ENCODE results near the gene PUS7.
"Not testable (repeated sequence)": the region's sequence is repeated elsewhere in the genome, so short reads cannot be mapped to it uniquely, and the experiment has no call there.

PUS7 gene

DNA sequence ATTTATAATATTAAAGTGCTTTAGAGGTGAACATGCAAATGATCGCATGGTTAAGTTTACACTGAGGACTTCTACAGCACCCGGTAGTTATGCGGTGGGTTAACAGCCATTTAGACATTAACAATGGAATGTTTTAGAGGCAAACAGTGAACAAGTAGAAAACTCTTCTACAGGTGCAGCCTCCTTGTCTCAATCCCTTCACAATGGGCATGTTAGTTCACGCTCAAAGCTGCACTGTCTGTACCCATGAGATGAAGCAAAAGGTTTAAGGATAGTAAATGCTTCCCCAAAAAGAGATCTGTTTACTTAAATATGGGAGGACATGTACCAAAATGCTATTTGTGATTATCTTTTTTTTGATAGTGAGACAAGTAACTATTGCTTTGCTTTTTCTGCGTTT lies 25.1 kb downstream of the PUS7 start:
- DNase-seq (ENCODE audit: low read depth), result no peak

DNA sequence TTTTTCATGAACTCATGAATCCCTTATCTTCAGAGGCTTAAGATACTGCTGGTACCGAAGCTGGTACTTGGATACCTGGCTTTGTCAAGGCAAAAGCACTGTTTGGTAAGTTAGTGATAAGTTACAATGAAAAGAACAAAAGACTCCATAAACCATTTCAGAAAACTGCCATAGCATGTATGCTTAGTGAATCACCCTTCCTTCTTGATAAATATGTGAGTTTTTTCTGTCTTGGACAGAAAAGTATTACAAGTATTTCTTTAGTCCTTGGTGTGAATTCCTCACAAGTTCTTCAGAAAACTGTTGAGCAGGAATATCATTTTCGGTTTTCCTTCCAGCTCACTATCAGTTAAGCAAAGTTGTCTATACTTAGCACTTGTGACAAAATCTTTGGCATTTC lies 25.6 kb downstream of the PUS7 start:
- no peak for DNase-seq (ENCODE audit: low read depth)

DNA sequence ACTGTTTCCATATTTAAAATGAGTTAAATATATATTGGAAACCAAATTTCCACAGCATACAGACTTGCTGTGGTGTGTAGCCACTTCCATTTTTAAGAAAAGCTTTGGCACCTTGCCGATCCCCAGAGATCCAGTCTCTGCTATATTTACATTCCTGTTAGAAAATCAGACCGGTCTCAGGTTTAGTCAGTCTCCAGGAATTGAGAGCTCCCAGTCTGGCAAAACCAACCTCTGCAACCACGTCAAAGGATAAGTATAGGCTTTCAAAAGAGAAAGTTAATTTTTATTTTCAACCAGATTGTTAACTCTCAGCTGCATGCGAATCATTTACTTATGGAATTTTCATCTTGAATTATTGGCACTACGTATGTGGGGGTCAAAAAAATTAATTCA lies 28.2 kb downstream of the PUS7 start:
- DNase-seq (ENCODE audit: low read depth), result peak; percentile 69

DNA sequence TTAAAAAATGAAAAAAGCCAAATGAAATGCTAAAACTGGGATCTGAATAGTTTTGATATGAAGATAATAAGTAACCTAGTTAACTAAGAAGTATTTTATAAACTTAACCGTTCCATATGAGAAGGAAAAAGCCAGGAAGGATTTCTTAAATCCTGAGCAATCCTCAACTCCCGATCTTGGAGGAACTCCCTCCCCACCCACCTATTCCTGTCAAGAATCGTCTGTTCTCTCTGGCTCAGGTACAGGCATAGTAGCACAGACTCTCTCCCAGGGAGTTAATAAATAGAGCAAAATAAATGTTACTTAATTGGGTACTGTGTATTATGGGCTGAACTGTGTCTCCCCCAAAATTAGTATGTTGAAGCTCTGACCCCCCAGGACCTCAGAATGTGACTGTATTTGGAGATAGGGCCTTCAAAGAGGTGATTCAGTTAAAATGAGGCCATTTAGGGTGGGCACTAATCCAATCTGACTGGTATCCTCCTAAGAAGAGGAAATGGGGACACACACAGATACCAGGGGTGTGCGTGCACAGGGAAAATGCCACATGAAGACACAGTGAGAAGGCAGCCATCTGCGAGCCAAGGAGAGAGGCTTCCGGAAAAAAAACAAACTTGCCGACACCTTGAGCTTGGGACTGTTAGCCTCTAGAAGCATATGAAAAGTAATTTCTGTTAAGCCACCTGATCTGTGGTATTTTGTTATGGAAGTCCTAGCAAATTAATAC lies 28.7 kb downstream of the PUS7 start:
- DNase-seq (ENCODE audit: low read depth), result no peak

DNA sequence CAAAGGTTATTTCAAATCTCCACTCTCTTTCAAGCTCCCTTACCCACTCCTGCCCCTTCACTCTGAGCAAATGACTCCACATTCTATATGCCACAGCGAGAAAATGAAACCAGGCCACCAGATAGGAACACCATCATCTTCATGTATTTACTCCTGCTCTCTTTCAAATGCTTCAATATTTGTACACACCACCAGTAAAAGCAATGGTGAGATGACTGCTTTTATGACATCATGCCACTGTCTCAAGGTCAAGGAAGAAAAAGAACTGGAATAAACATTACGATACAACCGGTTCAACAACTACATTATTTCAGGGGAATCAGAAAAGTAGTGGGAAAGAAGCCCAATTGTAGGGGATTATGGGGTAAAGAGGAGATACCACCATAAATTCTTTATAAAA lies 32.7 kb downstream of the PUS7 start:
- DNase-seq (ENCODE audit: low read depth), result no peak

DNA sequence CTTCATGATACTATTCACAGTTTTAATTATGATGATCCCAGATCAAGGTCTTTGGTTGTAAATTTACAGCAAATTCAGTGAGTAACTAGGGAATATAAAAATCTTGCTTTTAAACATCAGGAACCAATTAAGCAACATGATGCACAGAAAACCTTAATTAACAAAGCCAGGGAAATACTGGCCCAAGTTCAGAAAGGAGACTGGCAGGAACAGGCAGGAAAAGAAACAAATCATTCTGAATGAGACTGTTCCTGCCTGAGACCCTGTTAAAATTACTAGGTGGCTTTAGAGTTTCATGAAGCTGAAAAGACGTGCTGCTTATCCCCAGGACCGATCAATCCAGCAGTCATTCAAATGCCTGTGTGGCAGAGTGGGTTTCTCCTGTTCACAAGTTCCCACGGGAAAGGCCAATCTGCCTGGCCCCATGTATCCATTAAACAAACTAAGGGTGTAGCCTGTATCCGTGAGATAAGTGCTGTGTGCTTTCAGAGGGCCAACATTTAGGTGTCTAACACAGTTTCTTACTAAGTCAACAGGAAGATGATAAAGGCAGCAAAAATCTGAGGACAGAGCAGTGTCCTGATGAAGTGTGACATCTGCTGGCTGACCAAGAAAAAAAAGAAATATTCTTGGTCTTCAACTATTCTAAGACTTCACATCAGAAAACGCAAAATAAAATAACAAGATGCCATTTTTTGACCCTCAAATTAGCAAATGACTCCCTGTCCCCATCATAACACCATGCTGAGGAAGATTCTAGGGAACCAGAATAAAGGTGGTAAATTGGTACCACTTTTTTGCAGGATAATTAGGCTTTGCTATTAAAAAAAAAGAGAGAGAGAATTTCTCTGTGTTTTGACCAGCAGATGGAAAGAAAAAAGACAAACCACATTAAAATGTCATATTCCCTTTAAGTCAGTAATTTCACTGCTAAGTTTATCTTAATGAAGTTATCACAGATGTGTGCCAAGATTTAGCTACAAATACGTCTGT lies 34.2 kb downstream of the PUS7 start:
- peak; percentile 77 for DNase-seq (ENCODE audit: low read depth)

DNA sequence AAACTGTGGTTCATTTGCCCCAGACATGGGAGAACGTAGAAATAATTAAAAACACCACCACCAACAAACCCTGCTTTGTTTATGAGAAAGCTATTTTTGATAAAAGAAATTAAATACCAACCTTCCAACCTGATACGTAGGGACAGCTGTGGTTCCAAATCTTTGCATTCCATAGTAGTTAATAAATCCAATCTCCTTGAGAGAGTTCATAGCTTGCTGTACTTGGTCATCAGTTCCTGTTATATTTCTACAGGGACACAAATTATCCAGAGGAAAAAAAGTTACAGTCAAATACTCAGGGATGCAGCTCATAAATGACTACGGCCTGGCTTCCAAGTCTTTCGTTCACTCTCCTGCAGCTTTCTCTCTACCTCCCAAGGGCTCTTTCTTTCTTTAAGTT lies 41.1 kb downstream of the PUS7 start:
- no peak for DNase-seq (ENCODE audit: low read depth)

DNA sequence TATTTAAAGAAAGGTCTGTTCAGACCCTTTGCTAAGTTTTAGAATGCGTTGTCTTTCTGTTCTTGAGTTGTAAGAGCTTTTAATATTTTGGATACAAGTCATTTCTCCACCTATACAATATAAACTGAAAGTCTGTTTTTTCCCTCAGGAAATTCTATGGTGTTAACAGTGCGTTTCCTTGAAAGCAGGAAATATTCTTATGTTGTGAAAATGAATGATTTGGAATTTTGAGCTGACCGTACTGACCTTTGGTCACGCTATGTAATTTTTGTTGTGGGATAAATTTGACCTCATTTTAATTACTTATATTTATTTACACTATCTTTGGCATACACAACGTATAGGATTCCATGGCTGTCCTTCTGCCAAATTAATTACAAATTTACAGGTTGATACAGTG lies 43.5 kb downstream of the PUS7 start:
- no peak for DNase-seq (ENCODE audit: low read depth)

DNA sequence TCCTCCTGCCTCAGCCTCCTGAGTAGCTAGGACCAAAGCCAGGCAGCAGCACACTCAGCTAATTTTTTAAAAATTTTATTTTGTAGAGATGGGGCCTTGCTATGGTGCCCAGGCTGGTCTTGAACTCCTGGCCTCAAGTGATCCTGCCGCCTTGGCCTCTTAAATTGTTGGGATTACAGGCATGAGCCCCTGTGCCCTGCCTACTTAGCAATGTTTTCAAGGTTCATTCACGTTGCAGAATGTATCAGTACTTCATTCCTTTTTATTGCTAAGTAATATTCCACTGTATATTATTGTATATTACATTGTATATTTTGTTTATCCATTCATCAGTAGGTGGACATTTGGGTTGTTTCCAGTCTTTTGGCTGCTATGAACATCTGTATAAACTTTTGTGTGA lies 44.2 kb downstream of the PUS7 start:
- DNase-seq (ENCODE audit: low read depth), result no peak

DNA sequence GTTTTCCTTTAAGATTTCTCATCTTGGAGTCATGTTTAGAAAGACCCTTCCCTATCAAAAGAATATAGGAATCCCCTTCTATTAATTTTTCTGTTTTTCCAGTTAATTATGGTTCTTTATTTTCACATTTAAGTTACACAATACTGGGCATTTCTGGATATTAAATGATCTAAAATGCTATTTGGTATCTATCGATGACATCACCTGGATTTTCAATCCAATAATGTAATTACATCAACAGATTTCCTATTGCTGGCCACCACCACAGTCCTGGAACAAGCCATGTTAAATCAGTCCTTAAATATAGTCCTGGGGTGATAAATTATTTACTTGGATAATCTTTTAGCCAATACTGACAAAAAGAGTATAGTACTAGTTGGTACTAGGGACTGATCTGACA lies 48.0 kb downstream of the PUS7 start:
- no peak for DNase-seq (ENCODE audit: low read depth)

DNA sequence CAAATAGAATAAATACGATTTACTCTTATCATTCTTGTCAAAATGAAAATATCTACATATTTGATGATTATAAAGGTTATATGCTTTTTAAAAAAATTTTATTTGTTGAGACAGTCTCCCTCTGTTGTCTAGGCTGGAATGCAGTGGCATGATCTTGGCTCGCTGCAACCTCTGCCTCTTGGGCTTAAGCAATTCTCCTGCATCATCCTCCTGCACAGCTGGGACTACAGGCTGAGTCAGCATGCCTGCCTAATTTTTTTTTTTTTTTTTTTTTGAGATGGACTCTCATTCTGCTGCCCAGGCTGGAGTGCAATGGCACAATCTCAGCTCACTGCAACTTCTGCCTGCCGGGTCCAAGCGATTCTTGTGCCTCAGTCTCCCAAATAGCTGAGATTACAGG lies 48.9 kb downstream of the PUS7 start:
- DNase-seq (ENCODE audit: low read depth), result peak; percentile 92

DNA sequence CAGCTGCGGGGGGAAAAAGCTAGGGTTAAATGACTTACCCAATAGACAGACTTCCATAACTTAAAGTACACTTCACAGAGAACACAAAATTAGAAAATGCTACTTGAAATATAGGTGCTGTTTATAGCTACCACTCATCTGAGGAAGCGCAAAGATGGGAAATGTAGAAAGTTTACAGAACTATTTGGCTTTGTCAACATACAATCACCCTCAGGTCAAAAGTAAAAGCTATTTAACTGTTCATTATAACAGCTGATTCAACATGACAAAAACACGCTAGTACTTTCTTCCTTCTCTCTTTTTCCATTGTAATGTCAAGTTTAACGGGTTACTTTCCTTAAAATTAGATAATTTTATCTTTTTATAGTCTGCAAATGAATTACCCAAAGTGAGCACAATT lies 51.2 kb downstream of the PUS7 start:
- DNase-seq (ENCODE audit: low read depth), result no peak

DNA sequence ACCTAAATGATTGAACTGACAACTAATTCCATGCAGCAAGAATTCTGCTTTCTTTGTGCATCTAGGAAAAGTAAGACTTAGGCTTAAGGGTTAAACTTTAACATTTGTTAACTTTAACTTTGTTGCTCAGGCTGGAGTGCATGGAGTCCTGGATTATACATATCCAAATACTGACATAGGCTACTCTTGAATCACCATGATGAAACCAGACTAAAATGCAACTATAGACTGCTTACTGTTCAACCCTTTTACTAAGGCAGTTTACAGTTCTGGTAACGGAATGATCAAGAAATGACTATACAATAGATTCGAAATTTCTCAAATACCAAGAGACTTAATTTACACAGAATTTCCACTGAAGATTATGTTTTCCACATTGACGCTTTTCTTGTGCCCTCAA lies 52.0 kb downstream of the PUS7 start:
- no peak for DNase-seq (ENCODE audit: low read depth)

DNA sequence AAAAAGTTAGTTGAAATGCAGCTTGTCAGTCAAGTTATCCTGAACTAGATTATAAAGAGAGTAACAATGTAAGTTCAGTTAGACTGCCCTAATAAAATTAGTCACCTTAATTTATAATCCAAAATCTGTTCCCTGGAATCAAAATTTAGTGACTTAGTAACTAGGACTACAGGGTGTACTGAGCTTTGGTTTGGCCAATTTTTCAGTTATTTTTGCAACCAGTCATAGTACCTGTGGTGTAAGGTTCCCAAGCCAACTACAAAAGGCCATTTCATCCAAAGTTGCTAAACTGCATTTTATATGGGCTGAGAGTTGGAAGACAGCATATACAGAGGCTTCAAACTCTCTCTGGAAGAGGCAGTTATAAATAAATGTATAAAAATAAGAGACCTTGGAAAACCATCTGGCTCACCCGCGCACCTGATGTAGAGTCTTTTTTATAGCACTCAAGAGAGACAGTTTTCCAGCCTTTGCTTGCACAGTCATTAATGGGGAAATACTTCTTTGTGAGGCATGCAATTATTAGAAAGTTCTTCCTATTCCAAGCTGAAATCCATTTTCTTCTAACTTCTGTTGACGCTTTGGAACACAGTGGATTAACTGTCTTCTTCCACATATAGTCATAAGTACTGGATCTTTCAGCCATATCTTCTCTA lies 59.2 kb downstream of the PUS7 start:
- DNase-seq (ENCODE audit: low read depth), result no peak

DNA sequence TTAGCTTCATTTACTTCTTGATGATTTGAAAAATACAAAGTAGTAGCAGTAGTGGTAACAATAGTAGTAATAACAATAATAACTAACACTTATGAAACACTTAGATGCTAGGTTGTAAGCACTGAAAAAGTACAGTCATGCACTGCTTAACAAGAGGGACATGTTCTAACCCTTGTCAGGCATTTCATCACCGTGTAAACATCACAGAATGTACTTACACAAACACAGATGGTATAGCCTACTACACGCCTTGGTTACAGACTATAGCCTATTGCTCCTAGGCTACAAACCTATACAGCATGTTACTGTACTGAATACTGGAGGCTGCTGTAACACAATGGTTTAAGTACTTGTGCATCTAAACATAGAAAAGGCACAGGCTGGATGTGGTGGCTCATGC lies 60.6 kb downstream of the PUS7 start:
- DNase-seq (ENCODE audit: low read depth), result peak; percentile 49

DNA sequence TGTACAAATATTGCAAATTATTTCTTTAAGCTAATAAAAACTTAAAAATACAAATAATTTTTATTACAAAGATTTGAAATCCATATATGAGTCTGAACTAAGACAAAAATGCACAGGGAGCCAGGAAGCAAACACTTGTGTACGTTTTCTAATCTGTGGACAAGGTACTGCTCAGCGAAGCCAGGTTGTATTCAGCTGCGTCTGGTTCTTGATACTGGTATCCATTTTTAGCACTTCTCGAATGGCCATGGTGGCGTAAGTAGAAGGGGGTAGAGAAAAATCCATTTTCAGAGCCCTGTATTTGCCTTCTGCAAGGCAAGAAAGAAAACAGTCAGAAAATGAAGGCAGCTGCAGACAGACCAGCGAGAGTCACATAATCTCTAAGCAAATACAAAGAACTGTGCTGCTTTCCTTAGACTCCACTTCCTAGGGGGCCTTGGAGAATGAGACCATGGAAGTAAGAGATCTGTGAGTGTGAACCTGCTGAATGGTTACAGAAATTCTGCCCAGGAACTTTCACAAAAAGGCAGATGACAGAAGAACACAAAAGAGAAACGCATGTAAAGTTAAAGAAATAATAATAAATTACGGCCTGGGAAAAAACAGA lies 64.3 kb downstream of the PUS7 start:
- DNase-seq (ENCODE audit: low read depth), result no peak

DNA sequence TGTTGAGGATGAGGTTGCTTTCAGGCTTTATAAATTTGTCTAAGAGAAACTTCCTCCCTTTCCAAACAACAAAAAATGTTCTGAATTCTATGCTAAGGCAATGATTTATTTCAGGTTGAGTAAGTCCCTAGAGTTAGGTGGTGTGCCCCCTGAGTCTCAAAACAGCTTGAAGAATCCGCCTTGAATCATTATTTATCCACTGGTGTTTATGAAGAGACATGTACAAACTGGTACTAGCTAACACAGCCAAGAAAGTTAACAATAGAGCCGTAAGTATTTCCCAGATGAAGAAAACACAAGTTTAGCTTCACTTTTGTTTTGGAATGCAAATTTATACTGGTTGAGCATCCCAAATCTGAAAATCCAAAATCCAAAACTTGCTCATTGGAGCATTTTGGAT lies 67.2 kb downstream of the PUS7 start:
- peak; percentile 14 for DNase-seq (ENCODE audit: low read depth)

DNA sequence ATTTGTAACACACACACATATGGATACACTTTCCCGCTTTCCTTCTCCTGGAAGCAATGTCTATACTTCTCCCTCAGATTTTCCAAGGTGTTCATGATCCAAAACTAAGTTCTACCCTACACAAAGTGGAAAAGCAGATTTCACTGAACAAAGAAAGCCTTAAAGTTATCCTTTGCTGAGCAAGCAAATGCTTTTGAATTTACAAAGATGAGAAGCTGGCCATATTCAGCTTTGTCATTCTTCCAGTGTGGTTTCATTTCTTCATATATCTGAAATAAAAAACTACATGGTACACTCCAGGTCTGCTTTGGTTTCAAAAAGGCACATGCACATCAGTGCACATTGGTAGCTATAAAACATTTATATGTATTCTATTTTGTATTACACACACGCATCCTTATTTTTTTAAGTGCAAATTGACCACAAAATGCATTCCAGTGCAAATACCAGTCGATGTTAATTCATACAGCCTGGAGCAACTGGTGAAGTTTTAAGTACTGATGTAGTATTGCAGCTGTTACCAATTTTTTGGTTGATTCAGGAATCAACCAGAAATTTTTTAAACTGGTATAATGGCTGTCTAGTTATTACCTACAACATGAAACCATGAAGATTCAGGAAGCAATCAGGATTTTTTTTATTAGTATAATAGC lies 67.8 kb downstream of the PUS7 start:
- peak; percentile 88 for DNase-seq (ENCODE audit: low read depth)

DNA sequence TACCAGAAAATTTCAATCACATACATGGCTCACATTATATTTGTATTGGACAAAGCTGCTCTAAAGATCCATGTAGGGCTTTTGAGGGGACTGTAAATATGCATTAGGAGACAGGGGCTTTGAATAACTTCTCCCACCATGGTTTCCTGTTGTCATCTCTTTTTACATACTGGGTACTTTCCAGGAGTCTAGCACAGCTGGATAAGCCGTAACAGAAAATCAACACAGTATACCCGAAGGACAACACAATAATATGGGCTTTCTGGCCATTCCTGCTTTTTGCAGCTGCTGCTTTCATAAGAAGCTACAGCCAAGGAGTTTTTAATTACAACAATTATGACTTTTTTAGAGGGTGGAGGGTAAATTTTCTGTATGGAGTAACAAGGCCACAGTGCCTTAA lies 70.0 kb downstream of the PUS7 start:
- DNase-seq (ENCODE audit: low read depth), result no peak

DNA sequence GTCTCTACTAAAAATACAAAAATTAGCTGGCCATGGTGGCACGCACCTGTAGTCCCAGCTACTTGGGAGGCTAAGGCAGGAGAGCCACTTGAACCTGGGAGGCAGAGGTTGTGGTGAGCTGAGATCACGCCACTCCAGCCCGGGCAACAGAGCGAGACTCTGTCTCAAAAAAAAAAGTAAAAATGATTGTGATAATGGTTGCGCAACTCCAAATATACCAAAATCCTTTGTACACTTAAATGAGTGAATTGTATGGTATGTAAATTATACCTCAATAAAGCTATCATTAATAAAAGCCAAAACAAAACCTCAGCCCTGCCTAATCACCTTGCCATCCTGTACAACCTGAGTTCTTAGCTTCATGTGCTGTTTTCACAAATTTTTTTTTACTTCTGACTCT lies 71.2 kb downstream of the PUS7 start:
- DNase-seq (ENCODE audit: low read depth), result not testable (repeated sequence)

DNA sequence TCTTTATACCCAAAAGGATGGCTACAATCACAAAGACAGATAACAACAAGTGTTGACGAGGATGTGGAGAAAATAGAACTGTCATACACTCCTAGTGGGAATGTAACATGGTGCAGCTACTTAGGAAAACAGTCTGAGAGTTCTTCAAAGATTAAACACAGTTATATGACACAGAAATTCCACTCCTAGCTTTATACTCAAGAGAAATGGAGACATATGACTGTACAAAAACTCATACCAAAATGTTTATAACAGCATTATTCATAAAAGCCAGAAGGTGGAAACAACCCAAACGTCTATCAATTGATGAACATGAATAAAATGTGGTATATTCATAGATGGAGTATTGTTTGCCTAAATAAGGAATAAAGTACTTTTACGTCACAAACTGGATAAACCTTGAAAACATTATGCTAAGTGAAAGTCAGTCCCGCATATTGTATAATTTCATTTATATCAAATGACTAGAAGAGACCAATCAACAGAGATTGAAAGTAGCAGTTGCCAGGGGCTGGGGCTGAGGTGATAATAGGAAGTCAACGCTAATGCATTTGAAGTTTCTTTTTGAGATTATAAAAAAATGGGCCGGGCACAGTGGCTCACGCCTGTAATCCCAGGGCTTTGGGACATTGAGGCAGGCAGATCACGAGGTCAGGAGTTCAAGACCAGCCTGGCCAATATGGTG lies 71.8 kb downstream of the PUS7 start:
- DNase-seq (ENCODE audit: low read depth), result no peak

Data from fibroblast of gingiva (primary cell).